Adipocyte (in vitro differentiated cells): ENCODE results near the gene KAT2B.
A peak's percentile ranks its signal among the peaks of the same experiment; 100 is the strongest.

Experiments
- DNase-seq: peaks from one replicate; pipeline ENCODE4 v3.0.0-alpha.2; 2015; ENCODE audit warnings: low read depth
- H3K27me3 ChIP-seq: replicated peaks from 2 replicates; pipeline ENCODE4 v1.7.0; 2013; ENCODE audit warnings: mild to moderate bottlenecking, low read length, moderate library complexity; ENCODE audit not compliant: control insufficient read depth, insufficient read depth
- H3K36me3 ChIP-seq: 2 replicates; pipeline ENCODE4 v1.7.0; 2013; ENCODE audit warnings: low read length, mild to moderate bottlenecking, moderate library complexity; ENCODE audit not compliant: control insufficient read depth, insufficient read depth, severe bottlenecking
- H3K4me1 ChIP-seq: 2 replicates; pipeline ENCODE4 v1.7.0; 2013; ENCODE audit warnings: mild to moderate bottlenecking, low read length, moderate library complexity; ENCODE audit not compliant: control insufficient read depth, insufficient read depth
- H3K4me3 ChIP-seq: 2 replicates; pipeline ENCODE4 v1.7.0; 2013; ENCODE audit warnings: mild to moderate bottlenecking, low read length, moderate library complexity
- H3K9ac ChIP-seq: 2 replicates; pipeline ENCODE4 v1.7.0; 2013; ENCODE audit warnings: mild to moderate bottlenecking, low read length, moderate library complexity
- H3K9me3 ChIP-seq: 2 replicates; pipeline ENCODE4 v1.7.0; 2013; ENCODE audit warnings: mild to moderate bottlenecking, low read length, moderate library complexity; ENCODE audit not compliant: control insufficient read depth

The KAT2B gene

DNA sequence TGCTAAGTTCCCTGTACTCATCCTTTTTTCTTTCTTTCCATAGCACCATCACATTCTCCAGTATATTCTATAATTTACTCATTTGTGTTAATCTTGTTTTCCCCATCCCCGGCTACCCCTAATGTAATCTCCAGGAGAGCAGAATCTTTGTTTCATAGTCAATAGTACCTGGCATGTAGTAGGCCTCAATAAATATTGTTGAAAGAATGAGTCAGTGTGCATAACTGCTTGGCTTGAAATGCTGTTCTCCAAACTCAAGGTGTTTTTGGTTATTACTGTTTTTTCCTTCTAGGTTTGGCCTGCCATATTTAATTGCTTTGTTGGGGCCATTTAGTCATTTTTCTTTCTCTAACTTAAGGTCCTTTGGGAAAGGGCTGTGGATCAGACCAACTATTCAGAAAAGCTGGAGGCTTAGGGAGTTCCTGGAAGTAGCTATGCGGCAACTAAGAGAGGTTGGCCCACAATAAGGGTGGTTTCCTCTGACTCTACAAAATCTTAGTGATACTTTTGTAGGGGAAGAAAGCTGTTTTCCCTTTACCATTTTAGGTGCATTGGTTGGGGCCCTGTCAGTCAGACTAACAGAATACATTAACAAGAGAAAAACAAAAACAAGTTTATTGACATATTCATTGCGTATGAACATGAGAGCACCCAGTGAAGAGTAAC, 28.4 kb downstream of the KAT2B start:
- no peak for DNase-seq
- Histone ChIP-seq H3K9me3 (no peaks in the 10 kb centered on the region), H3K36me3 (no peaks in the 10 kb centered on the region), H3K4me1 (peaks cover 8% of the 10 kb centered on the region), H3K27me3 (no peaks in the 10 kb centered on the region), H3K4me3 (no peak overlapping the region), H3K9ac (no peak overlapping the region)

DNA sequence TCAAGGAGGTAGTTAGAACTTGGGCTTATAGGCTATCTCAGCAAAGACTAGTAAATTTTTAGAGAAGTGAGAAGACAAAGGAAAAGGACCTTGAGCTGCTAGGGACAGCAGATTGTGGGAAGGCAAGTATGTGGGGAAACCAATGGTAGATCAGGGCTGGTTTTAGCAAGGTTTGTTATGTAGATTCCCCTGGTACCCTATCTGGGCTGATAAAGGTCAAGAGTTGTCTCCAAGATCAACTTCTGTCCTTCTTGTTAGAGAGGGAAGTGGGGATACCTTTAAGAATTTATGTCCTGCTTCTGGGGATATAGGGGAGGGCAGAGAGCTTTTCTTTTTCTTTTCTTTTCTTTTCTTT, 28.9 kb downstream of the KAT2B start:
- Histone ChIP-seq H3K27me3 (no peaks in the 10 kb centered on the region), H3K9me3 (no peaks in the 10 kb centered on the region), H3K4me1 (peaks cover 8% of the 10 kb centered on the region), H3K4me3 (no peak overlapping the region), H3K36me3 (no peaks in the 10 kb centered on the region), H3K9ac (no peak overlapping the region)
- no peak for DNase-seq

DNA sequence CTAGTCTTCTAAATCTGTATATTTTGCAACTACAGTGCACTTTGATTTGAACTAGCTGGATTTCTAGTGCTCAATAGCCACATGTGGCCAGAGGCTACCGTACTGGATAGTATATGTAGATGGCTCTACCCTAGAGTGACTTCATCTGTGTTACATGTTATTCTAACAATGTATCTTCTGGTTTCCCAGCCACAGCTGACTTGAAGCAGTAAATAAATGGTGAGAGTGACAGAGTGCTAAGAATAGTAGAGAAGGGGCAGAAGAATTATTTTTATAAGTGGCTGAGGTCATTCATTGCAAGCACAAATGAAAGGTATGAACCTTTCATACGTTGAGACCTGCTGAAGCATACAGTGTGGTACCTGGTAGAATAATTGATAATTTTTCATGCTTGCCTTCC, 30.9 kb downstream of the KAT2B start:
- Histone ChIP-seq H3K9me3 (no peaks in the 10 kb centered on the region), H3K36me3 (no peaks in the 10 kb centered on the region), H3K27me3 (no peaks in the 10 kb centered on the region), H3K9ac (no peak overlapping the region), H3K4me3 (no peak overlapping the region), H3K4me1 (peaks cover 12% of the 10 kb centered on the region)
- no peak for DNase-seq

DNA sequence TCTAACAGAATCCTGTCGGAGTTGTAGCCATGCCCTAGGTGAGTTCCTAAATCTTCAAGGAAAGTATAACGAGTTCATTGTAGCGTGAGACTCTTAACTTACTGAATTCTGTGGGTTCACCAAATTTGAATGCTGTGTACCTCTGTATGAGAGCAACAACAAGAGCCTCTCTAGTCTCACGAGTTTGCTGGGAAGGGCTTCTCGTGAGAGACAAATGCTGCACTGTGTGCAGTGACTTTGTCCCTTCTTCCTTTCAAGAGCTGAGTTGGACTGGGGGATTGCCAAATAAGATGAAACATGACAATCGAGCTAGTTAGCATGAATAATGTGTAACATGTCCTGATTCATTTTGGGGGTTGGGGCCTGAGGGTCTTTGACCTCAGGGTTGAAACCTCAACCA, 32.2 kb downstream of the KAT2B start:
- no peak for DNase-seq
- no peak overlapping the region for H3K4me3 ChIP-seq
- H3K9ac ChIP-seq, result no peak overlapping the region
- peaks cover 5% of the 10 kb centered on the region for H3K4me1 ChIP-seq
- H3K36me3 ChIP-seq, result no peaks in the 10 kb centered on the region
- H3K27me3 ChIP-seq, result no peaks in the 10 kb centered on the region
- H3K9me3 ChIP-seq, result no peaks in the 10 kb centered on the region

DNA sequence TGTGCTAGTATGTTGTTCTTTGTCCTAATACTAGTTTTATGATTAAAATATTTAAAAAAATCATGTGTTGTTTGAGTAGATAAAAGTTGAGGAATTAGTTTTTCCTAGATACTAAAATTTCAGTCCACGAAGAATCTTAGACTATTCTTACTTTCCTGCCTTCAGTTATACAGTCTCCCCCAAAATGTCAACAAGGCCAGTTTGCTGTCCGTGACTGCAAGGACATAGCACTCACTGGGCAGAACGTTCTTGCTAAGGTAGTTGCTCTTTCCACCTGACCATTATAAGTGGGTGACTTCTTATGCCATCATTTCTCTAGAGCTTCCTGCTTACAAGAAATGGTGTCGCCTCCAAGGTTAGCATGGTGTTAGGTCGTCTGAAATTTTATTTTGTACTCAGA, 32.8 kb downstream of the KAT2B start:
- Histone ChIP-seq H3K27me3 (no peaks in the 10 kb centered on the region), H3K4me1 (peaks cover 4% of the 10 kb centered on the region), H3K9ac (no peak overlapping the region), H3K4me3 (no peak overlapping the region), H3K9me3 (no peaks in the 10 kb centered on the region), H3K36me3 (no peaks in the 10 kb centered on the region)
- DNase-seq, result no peak

DNA sequence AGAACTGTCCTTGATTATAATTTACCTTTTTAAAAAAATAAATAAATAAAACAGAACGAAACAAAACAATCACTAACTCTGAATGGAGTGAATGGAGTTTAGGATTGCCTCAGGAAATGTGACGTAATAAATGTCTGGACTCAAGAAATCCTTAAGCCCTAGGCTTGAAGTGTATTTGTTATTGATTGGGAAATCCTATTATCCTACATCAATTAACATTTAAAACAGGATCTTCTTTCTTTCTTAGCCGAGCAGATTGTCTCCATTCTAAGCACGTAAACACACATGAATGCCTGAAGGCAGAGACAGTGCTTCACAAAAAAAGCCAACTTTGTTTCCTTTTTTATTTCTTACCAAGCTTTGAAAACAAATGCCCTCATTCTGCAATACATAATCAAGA, 33.4 kb downstream of the KAT2B start:
- no peak overlapping the region for H3K4me3 ChIP-seq
- H3K9me3 ChIP-seq, result no peaks in the 10 kb centered on the region
- DNase-seq, result peak; percentile 80
- H3K36me3 ChIP-seq, result no peaks in the 10 kb centered on the region
- H3K27me3 ChIP-seq, result no peaks in the 10 kb centered on the region
- peaks cover 4% of the 10 kb centered on the region for H3K4me1 ChIP-seq
- H3K9ac ChIP-seq, result no peak overlapping the region

DNA sequence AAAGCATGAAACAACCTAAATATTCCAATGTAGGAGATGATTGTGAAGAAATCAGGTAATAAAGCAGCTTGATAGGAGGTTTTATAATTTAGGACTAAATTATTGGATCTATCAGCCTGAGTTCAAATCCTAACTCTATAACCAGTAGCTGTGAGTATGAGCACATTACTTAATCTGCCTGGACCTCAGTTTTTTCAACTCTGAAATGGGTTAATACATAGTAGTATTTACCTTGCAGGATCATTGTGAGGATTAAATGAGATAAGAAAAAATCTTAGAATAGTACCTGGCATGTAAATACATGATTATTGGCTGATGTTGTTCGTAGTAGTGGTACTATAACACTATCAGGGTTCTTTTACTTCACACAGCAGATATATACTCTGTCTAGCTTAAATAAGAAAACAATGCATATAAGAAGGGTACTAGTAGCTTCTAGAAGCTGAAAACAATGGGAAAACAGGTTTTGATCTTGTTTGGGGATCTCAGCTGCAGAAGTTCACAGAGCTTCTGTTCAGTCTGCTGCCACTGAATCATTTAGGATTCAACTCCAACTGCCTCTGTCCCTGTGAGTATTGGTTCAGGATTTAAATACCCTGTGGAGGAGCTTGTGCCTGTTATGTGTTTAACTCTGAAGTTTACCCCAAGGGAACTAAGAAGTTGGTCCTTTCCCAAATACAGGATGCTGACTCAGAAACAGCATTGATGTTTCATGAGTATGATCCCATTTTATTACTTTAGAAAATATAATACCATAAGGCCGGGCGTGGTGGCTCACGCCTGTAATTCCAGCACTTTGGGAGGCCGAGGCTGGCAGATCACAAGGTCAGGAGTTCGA, 34.2 kb downstream of the KAT2B start:
- H3K27me3 ChIP-seq, result no peaks in the 10 kb centered on the region
- no peak overlapping the region for H3K4me3 ChIP-seq
- peak; percentile 56 for DNase-seq
- H3K4me1 ChIP-seq, result peaks cover 4% of the 10 kb centered on the region
- no peaks in the 10 kb centered on the region for H3K36me3 ChIP-seq
- no peak overlapping the region for H3K9ac ChIP-seq
- H3K9me3 ChIP-seq, result no peaks in the 10 kb centered on the region

DNA sequence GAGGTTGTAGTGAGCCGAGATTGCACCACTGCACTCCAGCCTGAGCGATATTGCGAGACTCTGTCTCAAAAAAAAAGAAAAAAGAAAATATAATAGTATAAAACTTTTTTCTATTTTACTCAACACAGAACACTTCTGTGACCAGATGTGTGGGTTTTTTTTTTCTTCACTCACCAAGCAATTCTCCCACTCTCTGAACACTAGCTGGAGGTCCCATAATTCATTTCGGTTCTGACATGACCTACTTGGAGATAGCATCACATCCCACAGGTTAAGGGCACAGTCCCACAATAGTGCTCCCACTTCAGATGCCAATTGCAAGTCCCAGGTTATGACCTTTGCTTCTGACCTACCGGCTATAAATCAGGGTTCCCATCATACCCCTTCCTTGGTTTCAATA, 35.0 kb downstream of the KAT2B start:
- no peak overlapping the region for H3K4me3 ChIP-seq
- no peak overlapping the region for H3K9ac ChIP-seq
- no peaks in the 10 kb centered on the region for H3K27me3 ChIP-seq
- H3K36me3 ChIP-seq, result no peaks in the 10 kb centered on the region
- H3K9me3 ChIP-seq, result no peaks in the 10 kb centered on the region
- no peak for DNase-seq
- peaks cover 4% of the 10 kb centered on the region for H3K4me1 ChIP-seq

DNA sequence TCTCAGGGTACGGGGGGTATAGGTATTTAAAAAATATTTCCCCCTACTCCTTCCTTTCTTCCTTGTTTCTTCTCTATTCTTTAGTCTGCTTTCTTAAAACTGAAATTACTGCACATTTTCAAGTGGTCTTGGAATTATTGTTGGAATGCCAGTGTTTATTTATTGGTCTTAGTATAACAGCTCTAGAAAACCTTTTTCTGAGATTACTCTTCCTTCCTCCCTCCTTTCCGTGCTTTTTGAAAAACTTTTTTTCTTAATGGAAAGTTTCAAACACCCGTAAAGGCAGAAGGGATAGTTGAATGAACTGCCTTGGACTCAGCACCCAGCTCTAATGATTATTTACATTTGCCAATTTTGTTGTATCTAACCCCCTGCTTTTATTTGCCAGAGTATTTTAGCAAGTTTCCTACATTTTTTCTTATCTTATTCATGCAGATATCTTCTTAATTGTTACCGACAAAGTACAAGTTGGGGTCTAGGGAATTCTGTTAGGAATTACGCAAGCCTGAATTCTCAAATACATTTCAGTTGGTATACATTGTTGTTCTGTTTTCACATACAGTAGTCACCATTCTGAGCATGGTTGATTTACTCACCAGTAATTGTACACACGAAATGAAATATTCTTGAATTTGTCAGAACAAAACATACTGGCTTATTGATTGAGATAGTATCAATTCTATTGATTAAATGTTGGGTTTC, 36.2 kb downstream of the KAT2B start:
- Histone ChIP-seq H3K9me3 (no peaks in the 10 kb centered on the region), H3K9ac (no peak overlapping the region), H3K36me3 (no peaks in the 10 kb centered on the region), H3K4me3 (no peak overlapping the region), H3K27me3 (no peaks in the 10 kb centered on the region), H3K4me1 (peaks cover 4% of the 10 kb centered on the region)
- DNase-seq, result no peak

DNA sequence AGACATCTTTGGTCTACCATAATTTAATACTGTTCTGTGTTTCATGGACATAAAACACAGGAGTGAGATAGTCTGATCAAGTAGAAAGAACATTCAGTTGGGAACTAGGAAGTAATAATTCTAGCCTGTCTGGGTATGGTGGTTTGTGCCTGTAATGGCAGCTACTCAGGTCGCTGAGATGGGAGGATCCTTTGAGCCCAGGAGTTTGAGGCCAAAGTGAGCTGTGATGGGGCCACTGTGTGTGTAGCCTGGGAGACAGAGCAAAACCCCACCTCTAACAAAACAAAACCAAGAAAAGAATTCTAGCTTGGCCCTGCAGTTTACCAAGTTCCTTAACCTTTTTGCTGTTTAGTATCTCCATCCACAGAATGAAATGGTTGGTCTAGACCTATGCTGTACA, 36.8 kb downstream of the KAT2B start:
- Histone ChIP-seq H3K36me3 (no peaks in the 10 kb centered on the region), H3K9ac (no peak overlapping the region), H3K9me3 (no peaks in the 10 kb centered on the region), H3K27me3 (no peaks in the 10 kb centered on the region), H3K4me1 (peaks cover 4% of the 10 kb centered on the region), H3K4me3 (no peak overlapping the region)
- no peak for DNase-seq

DNA sequence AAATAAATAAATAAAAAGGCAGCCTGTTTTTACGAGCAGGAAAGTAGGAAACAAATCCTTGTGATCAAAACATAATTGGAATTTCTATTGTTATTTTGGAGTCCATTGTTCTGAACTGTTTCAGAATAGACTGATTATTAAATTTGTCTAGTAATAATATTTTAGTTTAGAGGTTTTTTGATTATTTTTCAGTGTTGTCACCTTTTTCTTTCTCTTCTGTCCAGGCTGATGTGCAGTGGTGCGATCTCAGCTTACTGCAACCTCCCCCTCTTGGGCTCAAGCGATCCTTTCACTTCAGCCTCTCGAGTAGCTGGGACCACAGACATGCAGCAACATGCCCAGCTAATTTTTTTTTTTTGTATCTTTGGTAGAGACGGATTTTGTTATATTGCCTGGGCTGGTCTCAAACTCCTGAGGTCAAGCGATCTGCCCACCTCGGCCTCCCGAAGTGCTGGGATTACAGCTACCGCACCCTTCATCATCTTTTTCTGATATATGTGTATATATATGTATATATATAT, 38.0 kb downstream of the KAT2B start:
- Histone ChIP-seq H3K4me3 (no peak overlapping the region), H3K36me3 (no peaks in the 10 kb centered on the region), H3K9me3 (no peaks in the 10 kb centered on the region), H3K9ac (no peak overlapping the region), H3K27me3 (no peaks in the 10 kb centered on the region), H3K4me1 (peaks cover 4% of the 10 kb centered on the region)
- no peak for DNase-seq
